Osteocyte (in vitro differentiated cells): ENCODE results near the gene INPP5D. TPM values are rescaled to one million over a fixed set of nuclear protein-coding genes. Genes with fewer than 3 reads are reported as not detected.

Experiments used
- DNase-seq: peaks from one replicate; pipeline ENCODE4 v3.0.0; 2021; ENCODE audit warnings: mixed read lengths; ENCODE audit not compliant: unreplicated experiment; ENCODE audit errors: extremely low spot score
- H3K27ac Mint-ChIP-seq: one replicate; pipeline ENCODE4 v1.8.0; 2021; ENCODE audit warnings: mild to moderate bottlenecking, mixed read lengths; ENCODE audit not compliant: unreplicated experiment
- H3K27me3 Mint-ChIP-seq: one replicate; pipeline ENCODE4 v1.8.0; 2021; ENCODE audit warnings: mixed read lengths; ENCODE audit not compliant: unreplicated experiment
- H3K36me3 Mint-ChIP-seq: one replicate; pipeline ENCODE4 v1.8.0; 2021; ENCODE audit warnings: mixed read lengths; ENCODE audit not compliant: unreplicated experiment
- H3K4me1 Mint-ChIP-seq: one replicate; pipeline ENCODE4 v1.8.0; 2021; ENCODE audit warnings: mixed read lengths; ENCODE audit not compliant: unreplicated experiment
- H3K4me3 Mint-ChIP-seq: one replicate; pipeline ENCODE4 v1.8.0; 2021; ENCODE audit warnings: mild to moderate bottlenecking, moderate library complexity, mixed read lengths; ENCODE audit not compliant: unreplicated experiment
- H3K9me3 Mint-ChIP-seq: one replicate; pipeline ENCODE4 v1.8.0; 2021; ENCODE audit warnings: mixed read lengths; ENCODE audit not compliant: unreplicated experiment
- total RNA-seq: library from RNA; stranded (reverse); gene quantifications from 2 replicates; pipeline ENCODE4 v1.2.1, GENCODE V29; 2021
- TF ChIP-seq, protein P1 (sequence below): fragments of 200-600 bp; sonication (generic); IDR thresholded peaks from 2 replicates; pipeline ENCODE4 v1.5.0; 2021; ENCODE audit warnings: antibody characterized with exemption, mild to moderate bottlenecking, moderate library complexity

INPP5D gene
- total RNA-seq, 1 donor from 2014 or later, result 0.40 TPM

- no peaks in the 10 kb centered on the region for H3K4me1 Mint-ChIP-seq
- DNase-seq, result no peak
- H3K27me3 Mint-ChIP-seq, result peaks cover 34% of the 10 kb centered on the region
- no peaks in the 10 kb centered on the region for H3K36me3 Mint-ChIP-seq
- H3K4me3 Mint-ChIP-seq, result no peak overlapping the region
- no peak overlapping the region for H3K27ac Mint-ChIP-seq
- TF ChIP-seq, protein P1, sequence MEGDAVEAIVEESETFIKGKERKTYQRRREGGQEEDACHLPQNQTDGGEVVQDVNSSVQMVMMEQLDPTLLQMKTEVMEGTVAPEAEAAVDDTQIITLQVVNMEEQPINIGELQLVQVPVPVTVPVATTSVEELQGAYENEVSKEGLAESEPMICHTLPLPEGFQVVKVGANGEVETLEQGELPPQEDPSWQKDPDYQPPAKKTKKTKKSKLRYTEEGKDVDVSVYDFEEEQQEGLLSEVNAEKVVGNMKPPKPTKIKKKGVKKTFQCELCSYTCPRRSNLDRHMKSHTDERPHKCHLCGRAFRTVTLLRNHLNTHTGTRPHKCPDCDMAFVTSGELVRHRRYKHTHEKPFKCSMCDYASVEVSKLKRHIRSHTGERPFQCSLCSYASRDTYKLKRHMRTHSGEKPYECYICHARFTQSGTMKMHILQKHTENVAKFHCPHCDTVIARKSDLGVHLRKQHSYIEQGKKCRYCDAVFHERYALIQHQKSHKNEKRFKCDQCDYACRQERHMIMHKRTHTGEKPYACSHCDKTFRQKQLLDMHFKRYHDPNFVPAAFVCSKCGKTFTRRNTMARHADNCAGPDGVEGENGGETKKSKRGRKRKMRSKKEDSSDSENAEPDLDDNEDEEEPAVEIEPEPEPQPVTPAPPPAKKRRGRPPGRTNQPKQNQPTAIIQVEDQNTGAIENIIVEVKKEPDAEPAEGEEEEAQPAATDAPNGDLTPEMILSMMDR, result no peak
- no peaks in the 10 kb centered on the region for H3K9me3 Mint-ChIP-seq
These were observed 25.1 kb downstream of the INPP5D start for GRCh38 chr2:233085037-233085838.

GRCh38 chr2:233085839-233086150, 25.7 kb downstream of the INPP5D start:
- no peak for DNase-seq
- no peaks in the 10 kb centered on the region for H3K9me3 Mint-ChIP-seq
- H3K36me3 Mint-ChIP-seq, result no peaks in the 10 kb centered on the region
- TF ChIP-seq, protein P1, result no peak
- no peaks in the 10 kb centered on the region for H3K4me1 Mint-ChIP-seq
- H3K27me3 Mint-ChIP-seq, result peaks cover 30% of the 10 kb centered on the region
- H3K27ac Mint-ChIP-seq, result no peak overlapping the region
- no peak overlapping the region for H3K4me3 Mint-ChIP-seq

GRCh38 chr2:233087713-233088112, 27.6 kb downstream of the INPP5D start:
- Mint-ChIP-seq H3K9me3 (no peaks in the 10 kb centered on the region), H3K4me3 (no peak overlapping the region), H3K4me1 (no peaks in the 10 kb centered on the region), H3K36me3 (no peaks in the 10 kb centered on the region), H3K27me3 (peaks cover 32% of the 10 kb centered on the region), H3K27ac (no peak overlapping the region)
- no peak for DNase-seq
- TF ChIP-seq, protein P1, result no peak

DNA sequence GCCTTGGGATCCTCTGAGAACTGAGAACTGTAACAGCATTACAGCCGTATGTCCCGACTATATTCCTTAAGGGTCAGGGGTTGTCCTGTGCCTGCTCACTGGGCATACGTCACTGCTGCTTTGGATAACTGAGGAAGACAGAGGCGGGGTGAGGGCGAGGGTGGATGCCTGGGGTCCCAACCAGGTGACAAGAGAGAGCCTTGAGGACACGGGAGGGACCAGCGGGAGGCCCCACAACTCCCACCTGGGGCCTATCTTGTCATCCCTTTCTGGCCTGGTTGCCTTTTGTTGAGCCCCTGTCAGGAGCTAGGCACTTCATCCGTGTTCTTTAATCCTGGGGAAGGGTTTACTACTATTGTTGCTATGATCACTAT, 28.8 kb downstream of the INPP5D start:
- no peak for DNase-seq
- H3K9me3 Mint-ChIP-seq, result no peaks in the 10 kb centered on the region
- TF ChIP-seq, protein P1, result no peak
- H3K4me1 Mint-ChIP-seq, result no peaks in the 10 kb centered on the region
- no peak overlapping the region for H3K4me3 Mint-ChIP-seq
- H3K27me3 Mint-ChIP-seq, result peaks cover 37% of the 10 kb centered on the region
- no peaks in the 10 kb centered on the region for H3K36me3 Mint-ChIP-seq
- H3K27ac Mint-ChIP-seq, result no peak overlapping the region

GRCh38 chr2:233089851-233090250, 29.7 kb downstream of the INPP5D start:
- H3K27me3 Mint-ChIP-seq, result peaks cover 34% of the 10 kb centered on the region
- no peaks in the 10 kb centered on the region for H3K9me3 Mint-ChIP-seq
- DNase-seq, result no peak
- TF ChIP-seq, protein P1, result no peak
- no peak overlapping the region for H3K27ac Mint-ChIP-seq
- H3K4me3 Mint-ChIP-seq, result no peak overlapping the region
- no peaks in the 10 kb centered on the region for H3K4me1 Mint-ChIP-seq
- no peaks in the 10 kb centered on the region for H3K36me3 Mint-ChIP-seq
